GM12865 (cell line): Measurements from ENCODE around the gene HOXA5.

Experiments used
- DNase-seq: peaks from one replicate; pipeline ENCODE4 v3.0.0; 2010; ENCODE audit warnings: low read depth
- H3K4me3 ChIP-seq: 2 replicates; pipeline ENCODE4 v1.5.1; 2011; ENCODE audit warnings: mild to moderate bottlenecking, low read depth, low read length, control low read depth
- TF ChIP-seq, protein P1 (sequence below): IDR thresholded peaks from 2 replicates; pipeline ENCODE4 v1.5.1; 2011; ENCODE audit warnings: low read length, control low read depth, low read depth, inconsistent platforms; ENCODE audit not compliant: insufficient read depth; ENCODE audit errors: missing control alignments

The HOXA5 gene

GRCh38 chr7:27138472-27138871 is 5.0 kb downstream of the HOXA5 start:
- TF ChIP-seq, protein P1, sequence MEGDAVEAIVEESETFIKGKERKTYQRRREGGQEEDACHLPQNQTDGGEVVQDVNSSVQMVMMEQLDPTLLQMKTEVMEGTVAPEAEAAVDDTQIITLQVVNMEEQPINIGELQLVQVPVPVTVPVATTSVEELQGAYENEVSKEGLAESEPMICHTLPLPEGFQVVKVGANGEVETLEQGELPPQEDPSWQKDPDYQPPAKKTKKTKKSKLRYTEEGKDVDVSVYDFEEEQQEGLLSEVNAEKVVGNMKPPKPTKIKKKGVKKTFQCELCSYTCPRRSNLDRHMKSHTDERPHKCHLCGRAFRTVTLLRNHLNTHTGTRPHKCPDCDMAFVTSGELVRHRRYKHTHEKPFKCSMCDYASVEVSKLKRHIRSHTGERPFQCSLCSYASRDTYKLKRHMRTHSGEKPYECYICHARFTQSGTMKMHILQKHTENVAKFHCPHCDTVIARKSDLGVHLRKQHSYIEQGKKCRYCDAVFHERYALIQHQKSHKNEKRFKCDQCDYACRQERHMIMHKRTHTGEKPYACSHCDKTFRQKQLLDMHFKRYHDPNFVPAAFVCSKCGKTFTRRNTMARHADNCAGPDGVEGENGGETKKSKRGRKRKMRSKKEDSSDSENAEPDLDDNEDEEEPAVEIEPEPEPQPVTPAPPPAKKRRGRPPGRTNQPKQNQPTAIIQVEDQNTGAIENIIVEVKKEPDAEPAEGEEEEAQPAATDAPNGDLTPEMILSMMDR: no peak
- no peak for DNase-seq
- H3K4me3 ChIP-seq: no peak overlapping the region

- TF ChIP-seq, protein P1: no peak
- H3K4me3 ChIP-seq: no peak overlapping the region
- DNase-seq: no peak
These were observed 5.7 kb downstream of the HOXA5 start for GRCh38 chr7:27137640-27138315.

- DNase-seq: peak; percentile 54
- no peak overlapping the region for H3K4me3 ChIP-seq
- TF ChIP-seq, protein P1: no peak
These were observed 9.1 kb downstream of the HOXA5 start for GRCh38 chr7:27134392-27134791.

GRCh38 chr7:27133409-27134231 is 9.9 kb downstream of the HOXA5 start:
- TF ChIP-seq, protein P1: no peak
- DNase-seq: no peak
- H3K4me3 ChIP-seq: no peak overlapping the region

DNA sequence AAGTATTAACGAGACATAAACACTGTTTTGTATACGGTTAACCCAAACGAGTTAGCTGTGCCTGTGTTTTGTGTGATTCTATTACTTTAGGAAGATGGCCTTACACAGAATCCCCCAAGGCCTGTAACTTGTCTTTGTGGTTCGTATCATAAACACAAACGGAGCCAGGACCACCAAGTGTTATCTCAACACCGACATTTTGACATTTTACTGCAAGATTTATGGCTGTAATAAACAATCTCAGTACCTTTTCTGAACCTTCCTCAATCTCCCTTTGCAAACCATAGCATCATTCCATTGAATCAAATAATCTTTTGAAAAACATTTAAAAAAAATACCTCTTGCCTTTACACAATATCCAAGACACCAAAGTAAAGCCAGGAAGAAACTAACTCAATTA is 10.5 kb downstream of the HOXA5 start:
- no peak overlapping the region for H3K4me3 ChIP-seq
- DNase-seq: no peak

GRCh38 chr7:27132214-27132613 is 11.3 kb downstream of the HOXA5 start:
- TF ChIP-seq, protein P1: no peak
- H3K4me3 ChIP-seq: no peak overlapping the region
- no peak for DNase-seq

More for the DNA sequence above, 10.5 kb downstream of the HOXA5 start:
- TF ChIP-seq, protein P1: no peak
